ENCODE measurements around the gene TMEM51.

DNA sequence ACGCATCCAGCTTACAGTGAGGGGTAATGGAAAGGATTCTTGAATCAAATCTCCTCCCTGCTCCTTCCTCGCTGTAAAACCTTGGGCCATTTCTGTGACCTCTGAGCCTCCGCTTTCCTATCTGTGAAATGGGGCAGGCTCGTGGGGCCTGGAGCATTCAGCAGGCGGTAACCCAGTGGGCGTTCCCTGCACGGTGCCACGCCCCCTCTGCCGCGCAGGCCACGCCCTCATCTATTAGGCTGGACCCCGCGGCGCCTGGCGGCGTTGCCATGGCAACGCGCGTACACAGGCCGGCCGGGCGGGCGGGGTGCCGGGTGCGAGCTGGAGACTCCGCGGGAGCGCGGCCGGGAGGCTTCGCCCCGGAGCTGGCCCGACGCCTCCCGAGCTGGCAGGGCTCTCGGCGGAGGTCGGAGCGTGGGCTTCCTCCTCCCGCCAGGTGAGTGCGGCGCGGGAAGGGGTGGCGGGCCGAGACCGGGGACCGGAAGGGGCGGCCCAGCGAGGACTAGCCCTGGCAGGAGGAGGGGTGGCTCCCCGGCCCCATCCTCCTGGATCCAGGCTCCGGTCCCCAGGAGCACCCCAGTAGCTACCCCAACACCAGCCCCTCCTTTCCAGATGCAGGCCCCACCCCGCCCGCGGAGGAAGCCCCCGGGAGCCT, 93.5 kb downstream of the TMEM51 start, which contains the start of gene FHAD1:
- TF ChIP-seq, protein P1, sequence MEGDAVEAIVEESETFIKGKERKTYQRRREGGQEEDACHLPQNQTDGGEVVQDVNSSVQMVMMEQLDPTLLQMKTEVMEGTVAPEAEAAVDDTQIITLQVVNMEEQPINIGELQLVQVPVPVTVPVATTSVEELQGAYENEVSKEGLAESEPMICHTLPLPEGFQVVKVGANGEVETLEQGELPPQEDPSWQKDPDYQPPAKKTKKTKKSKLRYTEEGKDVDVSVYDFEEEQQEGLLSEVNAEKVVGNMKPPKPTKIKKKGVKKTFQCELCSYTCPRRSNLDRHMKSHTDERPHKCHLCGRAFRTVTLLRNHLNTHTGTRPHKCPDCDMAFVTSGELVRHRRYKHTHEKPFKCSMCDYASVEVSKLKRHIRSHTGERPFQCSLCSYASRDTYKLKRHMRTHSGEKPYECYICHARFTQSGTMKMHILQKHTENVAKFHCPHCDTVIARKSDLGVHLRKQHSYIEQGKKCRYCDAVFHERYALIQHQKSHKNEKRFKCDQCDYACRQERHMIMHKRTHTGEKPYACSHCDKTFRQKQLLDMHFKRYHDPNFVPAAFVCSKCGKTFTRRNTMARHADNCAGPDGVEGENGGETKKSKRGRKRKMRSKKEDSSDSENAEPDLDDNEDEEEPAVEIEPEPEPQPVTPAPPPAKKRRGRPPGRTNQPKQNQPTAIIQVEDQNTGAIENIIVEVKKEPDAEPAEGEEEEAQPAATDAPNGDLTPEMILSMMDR (optimal IDR thresholded peaks at IDR 0.05 in 1 of 3, IDR thresholded peaks at IDR 0.05 in 1 of 3, conservative IDR thresholded peaks at IDR 0.05 in 1 of 3; ENCODE audit: extremely low read depth in 1 of 3, insufficient read depth in 2 of 3, low read length in 3 of 3), result no peak
- TF ChIP-seq EZH2 (IDR thresholded peaks at IDR 0.05; ENCODE audit: low read length), result no peak

Data from keratinocyte (primary cell).